H1 (cell line): Measurements from ENCODE around the gene LANCL2. TPM values are rescaled to one million over a fixed set of nuclear protein-coding genes. Genes with fewer than 3 reads are reported as not detected.

Source experiments
- CTCF ChIA-PET: fragments of 300-600 bp; sonication (Branson Sonifier 250); formaldehyde crosslinking; loops from one replicate; lab custom pipeline; 2021; ENCODE audit not compliant: partially characterized antibody; lab: Charles Lee
- POLR2A ChIA-PET: fragments of 300-600 bp; sonication (Branson Sonifier 250); formaldehyde crosslinking; loops from one replicate; lab custom pipeline; 2021; ENCODE audit warnings: inconsistent platforms; ENCODE audit not compliant: partially characterized antibody; lab: Charles Lee
- DNase-seq, 2 experiments: peaks; one replicate each; pipeline versions ENCODE4 v3.0.0 to v3.0.0-alpha.2; 2010 to 2022; ENCODE audit warnings: low spot score in 2 of 2, low read depth in 1 of 2, mixed read lengths in 1 of 2
- FAIRE-seq: peaks from 2 replicates; lab custom pipeline; 2011; peaks lifted over from hg19 to GRCh38; lab: Jason Lieb, UNC
- H2AFZ ChIP-seq: 2 replicates; pipeline ENCODE4 v1.8.1; 2012; ENCODE audit warnings: low read length, inconsistent platforms
- H2AK5ac ChIP-seq: 2 replicates; pipeline ENCODE4 v1.6.1; 2013; ENCODE audit warnings: low read depth, low read length
- H2BK120ac ChIP-seq: replicated peaks from 2 replicates; pipeline ENCODE3; 2013; ENCODE audit warnings: low read depth, low read length, inconsistent platforms
- H2BK12ac ChIP-seq: 2 replicates; pipeline ENCODE4 v1.6.1; 2013; ENCODE audit warnings: low read depth, low read length
- H2BK15ac ChIP-seq: 2 replicates; pipeline ENCODE4 v1.6.1; 2013; ENCODE audit warnings: low read length
- H2BK20ac ChIP-seq: 2 replicates; pipeline ENCODE4 v1.6.1; 2013; ENCODE audit warnings: low read length
- H2BK5ac ChIP-seq: 2 replicates; pipeline ENCODE4 v1.6.1; 2013; ENCODE audit warnings: low read depth, low read length
- H3K14ac ChIP-seq: 2 replicates; pipeline ENCODE4 v1.6.1; 2013; ENCODE audit warnings: inconsistent platforms; ENCODE audit not compliant: insufficient read length
- H3K18ac ChIP-seq: 2 replicates; pipeline ENCODE4 v1.6.1; 2013; ENCODE audit warnings: low read length; ENCODE audit errors: extremely low read depth
- H3K23ac ChIP-seq: 2 replicates; pipeline ENCODE4 v1.6.1; 2013; ENCODE audit warnings: inconsistent platforms; ENCODE audit not compliant: insufficient read length
- H3K23me2 ChIP-seq: 2 replicates; pipeline ENCODE4 v1.6.1; 2013; ENCODE audit warnings: low read depth, low read length
- H3K27ac ChIP-seq: 2 replicates; pipeline ENCODE4 v1.6.1; 2011; ENCODE audit warnings: low read depth, low read length, inconsistent platforms
- H3K27me3 ChIP-seq, 4 experiments: replicated peaks in 1 of 4; 1 replicate in 1 of 4; 2 replicates in 3 of 4; pipeline versions ENCODE4 v1.6.1 to v1.8.1; 2011 to 2013; ENCODE audit warnings: low read length in 3 of 4, mild to moderate bottlenecking in 3 of 4, inconsistent platforms in 2 of 4, mixed read lengths in 2 of 4, moderate library complexity in 1 of 4; ENCODE audit not compliant: control insufficient read depth in 3 of 4, insufficient read depth in 3 of 4; ENCODE audit errors: extremely low read depth in 1 of 4
- H3K36me3 ChIP-seq, 4 experiments: 2 replicates each; pipeline versions ENCODE4 v1.6.1 to v1.8.1; 2011 to 2013; ENCODE audit warnings: mild to moderate bottlenecking in 4 of 4, low read length in 3 of 4, moderate library complexity in 2 of 4, control low read depth in 1 of 4, inconsistent platforms in 1 of 4; ENCODE audit not compliant: insufficient read depth in 4 of 4, control insufficient read depth in 2 of 4
- H3K4ac ChIP-seq: replicated peaks from 2 replicates; pipeline ENCODE3; 2013; ENCODE audit warnings: low read length, low read depth, mixed read lengths, inconsistent platforms; ENCODE audit not compliant: insufficient read length
- H3K4me1 ChIP-seq, 4 experiments: replicated peaks in 1 of 4; 1 replicate in 1 of 4; 2 replicates in 3 of 4; pipeline versions ENCODE4 v1.6.1 to v1.8.1; 2011 to 2013; ENCODE audit warnings: low read length in 3 of 4, inconsistent platforms in 2 of 4, mixed read lengths in 1 of 4; ENCODE audit not compliant: insufficient read depth in 4 of 4, control insufficient read depth in 3 of 4
- H3K4me2 ChIP-seq, 2 experiments: 2 replicates each; pipeline versions ENCODE4 v1.6.1 to v1.8.1; 2011 to 2013; ENCODE audit warnings: low read depth in 2 of 2, low read length in 2 of 2, control low read depth in 1 of 2, inconsistent platforms in 1 of 2, mild to moderate bottlenecking in 1 of 2; ENCODE audit not compliant: insufficient read depth in 1 of 2
- H3K4me3 ChIP-seq, 4 experiments: fragments of 200-600, 300-600 bp in 1 of 4; sonication (generic), shearing (Covaris generic), sonication (Bioruptor Twin) in 1 of 4; 2 replicates each; pipeline versions ENCODE4 v1.5.1 to v1.8.1; 2011 to 2016; ENCODE audit warnings: low read length in 4 of 4, low read depth in 3 of 4, control low read depth in 2 of 4, inconsistent platforms in 2 of 4, mild to moderate bottlenecking in 2 of 4, mixed read lengths in 1 of 4, moderate library complexity in 1 of 4; ENCODE audit not compliant: insufficient read depth in 2 of 4; ENCODE audit errors: extremely low read depth in 1 of 4
- H3K56ac ChIP-seq: replicated peaks from 2 replicates; pipeline ENCODE3; 2013; ENCODE audit warnings: low read depth, mild to moderate bottlenecking, mixed read lengths, low read length, inconsistent platforms; ENCODE audit not compliant: insufficient read length
- H3K79me1 ChIP-seq: 2 replicates; pipeline ENCODE4 v1.6.1; 2013; ENCODE audit warnings: low read depth, low read length, control low read depth
- H3K79me2 ChIP-seq, 2 experiments: 2 replicates each; pipeline versions ENCODE4 v1.6.1 to v1.8.1; 2012 to 2013; ENCODE audit warnings: low read length in 2 of 2, mild to moderate bottlenecking in 2 of 2, inconsistent platforms in 1 of 2; ENCODE audit not compliant: insufficient read depth in 2 of 2, control insufficient read depth in 1 of 2
- H3K9ac ChIP-seq, 4 experiments: replicated peaks in 1 of 4; 1 replicate in 1 of 4; 2 replicates in 3 of 4; pipeline versions ENCODE4 v1.6.1 to v1.8.1; 2011 to 2013; ENCODE audit warnings: low read depth in 3 of 4, low read length in 3 of 4, control low read depth in 2 of 4, mild to moderate bottlenecking in 2 of 4, moderate library complexity in 2 of 4, inconsistent platforms in 1 of 4; ENCODE audit errors: extremely low read depth in 1 of 4
- H3K9me3 ChIP-seq, 2 experiments: 2 replicates each; pipeline versions ENCODE4 v1.6.1 to v1.8.1; 2012 to 2013; ENCODE audit warnings: mild to moderate bottlenecking in 2 of 2, moderate library complexity in 2 of 2, control low read depth in 1 of 2, inconsistent platforms in 1 of 2, low read depth in 1 of 2, low read length in 1 of 2, mixed read lengths in 1 of 2; ENCODE audit not compliant: insufficient read depth in 2 of 2
- H4K20me1 ChIP-seq, 2 experiments: replicated peaks in 1 of 2; 2 replicates each; pipeline versions ENCODE3 to v1.8.1; 2011 to 2013; ENCODE audit warnings: inconsistent platforms in 2 of 2, low read length in 2 of 2, mild to moderate bottlenecking in 1 of 2; ENCODE audit not compliant: insufficient read depth in 2 of 2, control insufficient read depth in 1 of 2
- H4K5ac ChIP-seq: 2 replicates; pipeline ENCODE4 v1.6.1; 2013; ENCODE audit warnings: low read length, low read depth, mixed read lengths, inconsistent platforms; ENCODE audit not compliant: insufficient read length
- H4K8ac ChIP-seq: 2 replicates; pipeline ENCODE4 v1.8.0; 2013; ENCODE audit warnings: mild to moderate bottlenecking, moderate library complexity, low read length, inconsistent platforms; ENCODE audit not compliant: insufficient read depth; ENCODE audit errors: extremely low read depth
- H4K91ac ChIP-seq: replicated peaks from 2 replicates; pipeline ENCODE3; 2013; ENCODE audit warnings: low read length, mixed read lengths, inconsistent platforms; ENCODE audit not compliant: insufficient read length
- BRCA1 ChIP-seq: IDR thresholded peaks from 2 replicates; pipeline ENCODE4 v1.6.1; 2012; ENCODE audit warnings: low read depth, low read length, improper control_type of control experiment
- CBX5 ChIP-seq: fragments of 300-800, 300-1000 bp; sonication (generic); IDR thresholded peaks from 2 replicates; pipeline ENCODE4 v1.7.1; 2016; ENCODE audit warnings: antibody characterized with exemption, low read length, low read depth
- CTCF ChIP-seq, 3 experiments: IDR thresholded peaks; 1 replicate in 2 of 3; 2 replicates in 1 of 3; pipeline versions ENCODE4 v1.5.1 to v1.6.1; 2011; ENCODE audit warnings: low read length in 3 of 3, mild to moderate bottlenecking in 3 of 3, inconsistent platforms in 2 of 3, low read depth in 1 of 3, moderate library complexity in 1 of 3; ENCODE audit not compliant: insufficient read depth in 1 of 3; ENCODE audit errors: control extremely low read depth in 1 of 3
- JUN ChIP-seq: IDR thresholded peaks from 2 replicates; pipeline ENCODE4 v1.6.1; 2011; ENCODE audit warnings: low read depth, mild to moderate bottlenecking, improper control_type of control experiment, low read length
- MAFK ChIP-seq: IDR thresholded peaks from 2 replicates; pipeline ENCODE4 v1.6.1; 2012; ENCODE audit warnings: low read depth, mild to moderate bottlenecking, improper control_type of control experiment, low read length
- RAD21 ChIP-seq, 2 experiments: IDR thresholded peaks in 1 of 2; conservative IDR thresholded peaks in 1 of 2; 2 replicates each; pipeline ENCODE4 v1.6.1; 2011; ENCODE audit warnings: low read depth in 2 of 2, low read length in 2 of 2, improper control_type of control experiment in 1 of 2, inconsistent platforms in 1 of 2, mild to moderate bottlenecking in 1 of 2, moderate library complexity in 1 of 2
- SRF ChIP-seq: IDR thresholded peaks from 2 replicates; pipeline ENCODE4 v1.6.1; 2011; ENCODE audit warnings: mild to moderate bottlenecking, low read depth, low read length, moderate library complexity
- TBP ChIP-seq: IDR thresholded peaks from 2 replicates; pipeline ENCODE4 v1.6.1; 2011; ENCODE audit warnings: low read depth, low read length, improper control_type of control experiment
- whole genome bisulfite sequencing, 2 experiments: shearing (Covaris generic) in 1 of 2; methylation state at CpG; one replicate each; pipeline versions ENCODE4 v1.1.6 to v1.1.7; 2013 to 2015; ENCODE audit warnings: low lambda C conversion rate in 2 of 2, mixed read lengths in 2 of 2, inconsistent platforms in 1 of 2, low coverage in 1 of 2, missing lambda C conversion rate in 1 of 2; ENCODE audit not compliant: insufficient replicate concordance in 2 of 2, insufficient coverage in 1 of 2, insufficient read length in 1 of 2; ENCODE audit errors: extremely low coverage in 1 of 2, missing lambda C conversion rate in 1 of 2; 5-methylcytosine and 5-hydroxymethylcytosine counted together
- polyA plus RNA-seq, 7 experiments: library from polyadenylated mRNA; depleted of rRNA in 3 of 7; stranded (reverse) in 5 of 7; unstranded in 2 of 7; fragments of >200 nt in 5 of 7; fragments of 200-250 nt in 2 of 7; gene quantifications; 1 replicate in 5 of 7; 2 replicates in 1 of 7; 4 replicates in 1 of 7; pipeline versions ENCODE4 v1.2.1 to v1.2.3, GENCODE V29; 2011 to 2013; ENCODE audit warnings: missing spikeins in 2 of 7, mixed read lengths in 2 of 7
- total RNA-seq: library from RNA; stranded (reverse); fragmentation: NEBNext Ultra II Directional; extraction: Animal tissue kit (Norgen Biotek cat#: 25700); gene quantifications from 2 replicates; pipeline ENCODE4 v1.2.1, GENCODE V29; 2021
- TF ChIP-seq, protein P1 (sequence below): IDR thresholded peaks from 2 replicates; pipeline ENCODE4 v1.6.1; 2011; ENCODE audit warnings: low read length, improper control_type of control experiment

Gene LANCL2
- total and polyA plus RNA-seq, 2 of the 8 experiments (the other 6 are each of a cell fraction or from before 2014, with no cell fraction given) = 9.2 to 9.5 TPM

- Histone ChIP-seq H3K79me2 (no peaks in the 10 kb centered on the region), H3K9ac (no peak overlapping the region), H3K4me3 (no peak overlapping the region), H3K4ac (no peak overlapping the region), H2AFZ (no peak overlapping the region), H3K14ac (no peak overlapping the region), H4K91ac (no peak overlapping the region), H3K9me3 (no peaks in the 10 kb centered on the region; a peak in 1 of 4 replicates), H2BK15ac (no peak overlapping the region), H4K5ac (no peak overlapping the region), H3K23ac (no peak overlapping the region), H3K79me1 (no peaks in the 10 kb centered on the region), H4K8ac (no peak overlapping the region), H3K4me2 (no peak overlapping the region), H2BK120ac (no peak overlapping the region), H3K27me3 (no peaks in the 10 kb centered on the region), H3K27ac (no peak overlapping the region), H2BK20ac (no peak overlapping the region), H2AK5ac (no peak overlapping the region), H4K20me1 (no peaks in the 10 kb centered on the region), H3K18ac (no peak overlapping the region), H2BK5ac (no peak overlapping the region), H3K36me3 (no peaks in the 10 kb centered on the region; a peak in 1 of 8 replicates), H2BK12ac (no peak overlapping the region), H3K56ac (no peak overlapping the region), H3K23me2 (no peaks in the 10 kb centered on the region), H3K4me1 (peaks cover 0 to 2% (median under 1%) of the 10 kb centered on the region in 4 experiments; a peak in 1 of 7 replicates)
- FAIRE-seq (no peak), DNase-seq (no peak)
- POLR2A ChIA-PET = no interaction called here
- CTCF ChIA-PET = interaction anchor here (0.6 to 2.1 kb wide), 5 partner anchors 14 to 340 kb away, joined by 3 to 6 read pairs (median 3); no protein-coding TSS in a partner anchor
- 72% methylated on average over 11 of the region's 11 CpGs; no CpG with 5 or more reads in 1 of the 2 experiments for WGBS, 2 experiments
- no peak for TF ChIP-seq BRCA1
- TF ChIP-seq JUN = no peak
- peak in 2 of 3 experiments; percentile 8 to 19; a peak in 2 of 4 replicates for TF ChIP-seq CTCF (IDR thresholded peaks at IDR 0.05; ENCODE audit: control extremely low read depth in 1 of 3, insufficient read depth in 1 of 3, low read depth in 1 of 3, low read length in 3 of 3)
- TF ChIP-seq, protein P1, sequence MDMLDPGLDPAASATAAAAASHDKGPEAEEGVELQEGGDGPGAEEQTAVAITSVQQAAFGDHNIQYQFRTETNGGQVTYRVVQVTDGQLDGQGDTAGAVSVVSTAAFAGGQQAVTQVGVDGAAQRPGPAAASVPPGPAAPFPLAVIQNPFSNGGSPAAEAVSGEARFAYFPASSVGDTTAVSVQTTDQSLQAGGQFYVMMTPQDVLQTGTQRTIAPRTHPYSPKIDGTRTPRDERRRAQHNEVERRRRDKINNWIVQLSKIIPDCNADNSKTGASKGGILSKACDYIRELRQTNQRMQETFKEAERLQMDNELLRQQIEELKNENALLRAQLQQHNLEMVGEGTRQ = no peak
- TF ChIP-seq TBP = no peak
- TF ChIP-seq MAFK = no peak
- no peak for TF ChIP-seq SRF
- TF ChIP-seq RAD21 (IDR thresholded peaks at IDR 0.05 in 1 of 2, conservative IDR thresholded peaks at IDR 0.05 in 1 of 2; ENCODE audit: low read depth in 2 of 2, low read length in 2 of 2) = 0 out of 4 replicates have a peak, but pooled peaks of 1 of the 2 experiments have one; percentile 16
- no peak for TF ChIP-seq CBX5
Observed at GRCh38 chr7:55429835-55430499, 64.8 kb downstream of the LANCL2 start.
